Lung (tissue), 12 donors: ENCODE results near the gene CYP4V2. TPM values are rescaled to one million over a fixed set of nuclear protein-coding genes. Genes with fewer than 3 reads are reported as not detected.

ENCODE experiments used
- ATAC-seq: fragments of 200-7000 bp; cut with Tn5 transposase; one replicate; pipeline ENCODE4 v1.9.1; 2020; ENCODE audit warnings: moderate number of reproducible peaks; ENCODE audit not compliant: insufficient read depth, low FRiP score
- DNase-seq, 3 donors: peaks; one replicate each; pipeline ENCODE4 v3.0.0-alpha.2; 2013 to 2017
- H3K27ac ChIP-seq, 2 donors: one replicate each; pipeline ENCODE4 v1.5.1; 2013; ENCODE audit warnings: mild to moderate bottlenecking in 2 of 2, moderate library complexity in 2 of 2, control low read depth in 1 of 2, inconsistent platforms in 1 of 2, low read depth in 1 of 2, low read length in 1 of 2
- H3K27me3 ChIP-seq, 3 donors: one replicate each; pipeline ENCODE4 v1.5.1; 2013; ENCODE audit warnings: low read length in 2 of 3; ENCODE audit not compliant: control insufficient read depth in 3 of 3, insufficient read depth in 3 of 3
- H3K36me3 ChIP-seq, 4 donors: one replicate each; pipeline ENCODE4 v1.5.1; 2013; ENCODE audit warnings: low read length in 4 of 4, mild to moderate bottlenecking in 1 of 4, moderate library complexity in 1 of 4; ENCODE audit not compliant: control insufficient read depth in 4 of 4, insufficient read depth in 4 of 4
- H3K4me1 ChIP-seq, 5 donors: one replicate each; pipeline ENCODE4 v1.5.1; 2013; ENCODE audit warnings: low read length in 5 of 5, mild to moderate bottlenecking in 2 of 5, moderate library complexity in 1 of 5; ENCODE audit not compliant: control insufficient read depth in 5 of 5, insufficient read depth in 5 of 5
- H3K4me3 ChIP-seq: one replicate; pipeline ENCODE4 v1.5.1; 2013; ENCODE audit warnings: mild to moderate bottlenecking, control low read depth, moderate library complexity
- H3K9ac ChIP-seq, 2 donors: one replicate each; pipeline ENCODE4 v1.5.1; 2013; ENCODE audit warnings: low read length in 2 of 2, control low read depth in 1 of 2; ENCODE audit not compliant: insufficient read depth in 1 of 2
- H3K9me3 ChIP-seq, 4 donors: one replicate each; pipeline ENCODE4 v1.5.1; 2013; ENCODE audit warnings: low read length in 3 of 4, mild to moderate bottlenecking in 1 of 4, moderate library complexity in 1 of 4; ENCODE audit not compliant: control insufficient read depth in 4 of 4, insufficient read depth in 3 of 4
- WGBS, 2 donors: extraction: QIAGEN DNeasy Blood & Tissue Kit; methylation state at CpG; one replicate each; pipeline ENCODE4 v1.1.7; 2013; 5-methylcytosine and 5-hydroxymethylcytosine counted together
- polyA plus RNA-seq, 2 donors: library from polyadenylated mRNA; stranded (reverse); fragments of 200-250 nt; gene quantifications; one replicate each; pipeline ENCODE4 v1.2.1, GENCODE V29; 2013
- total RNA-seq, 2 donors: library from RNA; depleted of rRNA in 1 of 2; stranded (reverse); fragments of >200 nt in 1 of 2; gene quantifications; one replicate each; pipeline ENCODE4 v1.2.1, GENCODE V29; 2014 to 2021
- TF ChIP-seq, protein P1 (sequence below): IDR thresholded peaks from 2 replicates; pipeline ENCODE4 v1.5.1; 2012; ENCODE audit warnings: mild to moderate bottlenecking; ENCODE audit errors: control extremely low read depth, extremely low read depth
- donor health status: control.
- donor health status: control.
- donor health status: Bipolar disorder and iron deficiency.
- donor health status: healthy.
- donor health status: DM: yes; HTN: yes; CAD: no.

CYP4V2 gene
- total and polyA plus RNA-seq, 4 donors, result 13.4 to 36.2 (median 22.9) TPM

DNA sequence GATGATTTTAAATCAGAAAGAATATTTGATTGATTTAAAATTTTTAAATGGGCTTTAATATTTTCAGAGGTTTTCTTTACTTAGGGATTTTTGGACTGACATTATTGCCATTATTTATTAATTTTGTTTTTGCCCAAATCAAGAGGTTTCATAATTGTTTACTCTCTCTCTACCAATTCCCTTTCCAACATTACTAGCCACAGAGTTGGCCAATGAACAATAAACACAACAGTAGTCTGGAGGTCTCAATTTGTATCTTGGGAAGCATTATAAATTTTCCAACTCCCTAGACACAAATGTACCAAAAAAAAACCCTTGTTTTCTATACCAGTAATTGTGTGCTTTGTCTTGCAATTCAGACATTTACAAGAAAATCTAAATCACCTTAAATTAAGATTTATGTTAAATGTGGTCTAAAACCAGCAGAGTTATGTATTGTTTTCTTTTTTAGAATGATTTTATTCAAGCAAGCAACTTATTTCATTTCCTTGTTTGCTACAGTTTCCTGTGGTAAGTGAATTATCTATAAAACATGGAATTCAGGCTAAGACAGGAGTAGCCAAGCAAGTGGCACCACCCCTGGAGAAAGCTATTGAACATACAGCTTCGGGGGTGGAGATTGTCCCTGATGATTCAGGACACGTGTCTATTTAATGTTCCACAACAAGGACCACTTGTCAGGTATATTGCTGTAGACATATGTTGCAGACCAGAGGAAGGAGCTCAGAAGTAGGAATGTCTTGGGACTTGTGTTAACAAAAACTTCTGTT, 36.6 kb downstream of the CYP4V2 start:
- H3K4me3 ChIP-seq, result no peak overlapping the region
- H3K36me3 ChIP-seq, result no peaks in the 10 kb centered on the region
- no peak overlapping the region for H3K9ac ChIP-seq
- no peak for ATAC-seq
- no peak overlapping the region for H3K27ac ChIP-seq
- no peak for DNase-seq
- H3K27me3 ChIP-seq, result no peaks in the 10 kb centered on the region
- peaks cover 0 to 13% (median 0%) of the 10 kb centered on the region in 5 donors for H3K4me1 ChIP-seq
- WGBS, 2 donors, result 50 to 54% methylated on average over 2 of the region's 2 CpGs
- TF ChIP-seq, protein P1, sequence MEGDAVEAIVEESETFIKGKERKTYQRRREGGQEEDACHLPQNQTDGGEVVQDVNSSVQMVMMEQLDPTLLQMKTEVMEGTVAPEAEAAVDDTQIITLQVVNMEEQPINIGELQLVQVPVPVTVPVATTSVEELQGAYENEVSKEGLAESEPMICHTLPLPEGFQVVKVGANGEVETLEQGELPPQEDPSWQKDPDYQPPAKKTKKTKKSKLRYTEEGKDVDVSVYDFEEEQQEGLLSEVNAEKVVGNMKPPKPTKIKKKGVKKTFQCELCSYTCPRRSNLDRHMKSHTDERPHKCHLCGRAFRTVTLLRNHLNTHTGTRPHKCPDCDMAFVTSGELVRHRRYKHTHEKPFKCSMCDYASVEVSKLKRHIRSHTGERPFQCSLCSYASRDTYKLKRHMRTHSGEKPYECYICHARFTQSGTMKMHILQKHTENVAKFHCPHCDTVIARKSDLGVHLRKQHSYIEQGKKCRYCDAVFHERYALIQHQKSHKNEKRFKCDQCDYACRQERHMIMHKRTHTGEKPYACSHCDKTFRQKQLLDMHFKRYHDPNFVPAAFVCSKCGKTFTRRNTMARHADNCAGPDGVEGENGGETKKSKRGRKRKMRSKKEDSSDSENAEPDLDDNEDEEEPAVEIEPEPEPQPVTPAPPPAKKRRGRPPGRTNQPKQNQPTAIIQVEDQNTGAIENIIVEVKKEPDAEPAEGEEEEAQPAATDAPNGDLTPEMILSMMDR, result no peak
- peaks cover 0 to 6% (median 3%) of the 10 kb centered on the region in 4 donors for H3K9me3 ChIP-seq

- Histone ChIP-seq H3K4me3 (no peak overlapping the region), H3K27ac (no peak overlapping the region), H3K36me3 (no peaks in the 10 kb centered on the region), H3K27me3 (no peaks in the 10 kb centered on the region), H3K9ac (no peak overlapping the region), H3K9me3 (peaks cover 0 to 6% (median 3%) of the 10 kb centered on the region in 4 donors), H3K4me1 (peaks cover 0 to 13% (median 0%) of the 10 kb centered on the region in 5 donors)
- TF ChIP-seq, protein P1, result no peak
- WGBS, 2 donors, result 71 to 78% methylated on average over 2 of the region's 2 CpGs
- DNase-seq (peak in 1 of 3 donors; percentile 16), ATAC-seq (no peak)
These were observed 37.1 kb downstream of the CYP4V2 start for GRCh38 chr4:186228514-186228894.

DNA sequence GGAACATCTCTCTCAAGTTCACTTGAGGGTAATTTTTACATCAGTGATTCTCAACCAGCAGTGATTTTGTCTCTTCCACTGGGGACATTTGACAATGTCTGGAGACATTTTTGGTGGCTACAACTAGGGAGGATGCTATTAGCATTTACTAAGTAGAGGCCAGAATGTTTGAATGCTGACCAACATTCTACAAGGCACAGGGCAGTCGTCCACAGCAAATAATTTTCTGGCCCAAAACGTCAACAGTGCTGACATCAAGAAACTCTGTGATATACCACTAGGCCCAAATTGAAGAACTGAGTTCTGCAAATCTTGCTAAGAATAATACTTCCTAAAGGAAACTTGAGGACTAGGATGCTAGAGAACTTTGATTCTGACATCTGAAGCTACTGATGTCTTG, 43.0 kb downstream of the CYP4V2 start:
- WGBS, 2 donors, result 69 to 75% methylated on average over 2 of the region's 2 CpGs
- no peak overlapping the region for H3K27ac ChIP-seq
- H3K9me3 ChIP-seq, result no peaks in the 10 kb centered on the region
- H3K9ac ChIP-seq, result no peak overlapping the region
- TF ChIP-seq, protein P1, result no peak
- no peak overlapping the region for H3K4me3 ChIP-seq
- DNase-seq (no peak), ATAC-seq (no peak)
- H3K36me3 ChIP-seq, result peaks cover 0 to 10% (median 0%) of the 10 kb centered on the region in 4 donors
- H3K27me3 ChIP-seq, result no peaks in the 10 kb centered on the region
- no peaks in the 10 kb centered on the region for H3K4me1 ChIP-seq

- Histone ChIP-seq H3K4me3 (no peak overlapping the region), H3K27me3 (no peaks in the 10 kb centered on the region), H3K27ac (no peak overlapping the region), H3K9ac (no peak overlapping the region), H3K4me1 (no peaks in the 10 kb centered on the region), H3K36me3 (peaks cover 0 to 10% (median under 1%) of the 10 kb centered on the region in 4 donors), H3K9me3 (no peaks in the 10 kb centered on the region)
- DNase-seq (no peak), ATAC-seq (no peak)
- TF ChIP-seq, protein P1, result no peak
- WGBS, 2 donors, result 89 to 91% methylated on average over 4 of the region's 4 CpGs
These were observed 44.8 kb downstream of the CYP4V2 start for GRCh38 chr4:186236126-186236525.
